OCI-LY7 (cell line): ENCODE results near the gene TECPR2. TPM values are rescaled to one million over a fixed set of nuclear protein-coding genes. Genes with fewer than 3 reads are reported as not detected.

Experiments used
- BruUV-seq: library from RNA; stranded (reverse); fragments of 400-500 nt; replicated peaks from 2 replicates; lab custom pipeline; 2021; lab: Mats Ljungman, UMichigan
- CTCF ChIA-PET: fragments of 300-600 bp; sonication (Branson Sonifier 250); formaldehyde crosslinking; loops from one replicate; lab custom pipeline; 2022; ENCODE audit warnings: antibody characterized with exemption; ENCODE audit not compliant: unreplicated experiment; lab: Charles Lee
- POLR2A ChIA-PET: fragments of 300-600 bp; sonication (Branson Sonifier 250); formaldehyde crosslinking; loops from one replicate; lab custom pipeline; 2022; ENCODE audit warnings: antibody characterized with exemption; lab: Charles Lee
- DNase-seq: peaks from one replicate; pipeline ENCODE4 v3.0.0-alpha.2; 2015; ENCODE audit warnings: low spot score
- H2AFZ ChIP-seq: fragments of 200-600 bp; sonication (generic), shearing (Covaris generic); 2 replicates; pipeline ENCODE4 v1.6.1; 2014; ENCODE audit warnings: mild to moderate bottlenecking, antibody characterized with exemption, low read length, moderate library complexity
- H3K27ac ChIP-seq: fragments of 200-600 bp; sonication (generic); 2 replicates; pipeline ENCODE4 v1.5.1; 2014; ENCODE audit warnings: mixed run types, low read depth, mild to moderate bottlenecking, moderate library complexity, low read length, inconsistent platforms; ENCODE audit not compliant: poor library complexity, severe bottlenecking
- H3K36me3 ChIP-seq: fragments of 200-600 bp; sonication (generic); 2 replicates; pipeline ENCODE4 v1.6.1; 2014; ENCODE audit warnings: mild to moderate bottlenecking, antibody characterized with exemption, low read length, moderate library complexity, mixed read lengths; ENCODE audit not compliant: insufficient read depth
- H3K4me1 ChIP-seq: fragments of 200-600 bp; sonication (generic); 2 replicates; pipeline ENCODE4 v1.5.1; 2014; ENCODE audit warnings: mild to moderate bottlenecking, low read length; ENCODE audit not compliant: insufficient read depth, poor library complexity, severe bottlenecking
- H3K4me2 ChIP-seq: fragments of 200-600 bp; sonication (generic); 2 replicates; pipeline ENCODE4 v1.6.1; 2014; ENCODE audit warnings: mild to moderate bottlenecking, low read length
- H3K4me3 ChIP-seq: fragments of 200-600 bp; sonication (generic); 2 replicates; pipeline ENCODE4 v1.5.1; 2014; ENCODE audit warnings: mild to moderate bottlenecking, low read depth, low read length; ENCODE audit not compliant: poor library complexity, severe bottlenecking
- H3K79me2 ChIP-seq: fragments of 200-600 bp; sonication (generic); 2 replicates; pipeline ENCODE4 v1.6.1; 2016; ENCODE audit warnings: low read depth, mild to moderate bottlenecking, low read length, moderate library complexity, mixed read lengths; ENCODE audit not compliant: insufficient read depth
- H3K9me2 ChIP-seq: fragments of 200-600 bp; sonication (generic); 2 replicates; pipeline ENCODE4 v1.6.1; 2016; ENCODE audit warnings: mild to moderate bottlenecking, low read length, mixed read lengths; ENCODE audit not compliant: insufficient read depth
- H3K9me3 ChIP-seq: fragments of 200-600 bp; sonication (generic); 2 replicates; pipeline ENCODE4 v1.6.1; 2014; ENCODE audit warnings: mild to moderate bottlenecking, mixed run types, low read length, mixed read lengths
- H4K20me1 ChIP-seq: fragments of 200-600 bp; sonication (generic); 2 replicates; pipeline ENCODE4 v1.6.1; 2014; ENCODE audit warnings: mild to moderate bottlenecking, antibody characterized with exemption, low read length, moderate library complexity, mixed read lengths; ENCODE audit not compliant: insufficient read depth
- CTCF ChIP-seq: fragments of 200-600 bp; sonication (generic); conservative IDR thresholded peaks from 2 replicates; pipeline ENCODE4 v1.5.1; 2014; ENCODE audit warnings: mild to moderate bottlenecking, antibody characterized with exemption, low read length, moderate library complexity, mixed read lengths
- EZH2phosphoT487 ChIP-seq: fragments of 200-600 bp; sonication (generic); IDR thresholded peaks from 2 replicates; pipeline ENCODE4 v1.6.1; 2018; ENCODE audit warnings: low read depth, borderline replicate concordance, mild to moderate bottlenecking, mixed run types, antibody characterized with exemption, low read length, moderate library complexity, mixed read lengths
- intact Hi-C: fragments of 100-400 bp; cut with micrococcal nuclease; formaldehyde crosslinking; loops from one replicate; pipeline ENCODE4 v1.10.0; 2022; ENCODE audit not compliant: unreplicated experiment
- total RNA-seq, 2 experiments: library from RNA; depleted of rRNA in 1 of 2; stranded (reverse); fragments of >200 nt in 1 of 2; shearing (Covaris generic) in 1 of 2; gene quantifications; 2 replicates each; pipeline ENCODE4 v1.2.3, GENCODE V29; 2014 to 2022

The TECPR2 gene
- total RNA-seq, 2 experiments from 2014 or later = 5.3 to 12.7 TPM

- DNase-seq = no peak
- TF ChIP-seq EZH2phosphoT487 = no peak
- no peak for TF ChIP-seq CTCF
- Histone ChIP-seq H3K4me2 (no peak overlapping the region), H3K79me2 (no peaks in the 10 kb centered on the region), H3K4me3 (no peak overlapping the region), H3K4me1 (peaks cover 11% of the 10 kb centered on the region), H3K9me3 (no peaks in the 10 kb centered on the region), H3K27ac (no peak overlapping the region), H4K20me1 (no peaks in the 10 kb centered on the region), H3K9me2 (no peaks in the 10 kb centered on the region), H3K36me3 (no peaks in the 10 kb centered on the region), H2AFZ (no peak overlapping the region)
- ChIA-PET CTCF (no interaction called here), POLR2A (no interaction called here)
- intact Hi-C loops = no loop called here
- no TSS peak for BruUV-seq
These were observed 144.5 kb downstream of the TECPR2 start for GRCh38 chr14:102507081-102507856.

GRCh38 chr14:102507857-102508312 lies 145.1 kb downstream of the TECPR2 start:
- DNase-seq = no peak

More at GRCh38 chr14:102507857-102508312, 145.1 kb downstream of the TECPR2 start:
- H3K4me1 ChIP-seq = peaks cover 11% of the 10 kb centered on the region
- H3K4me2 ChIP-seq = no peak overlapping the region
- H3K9me2 ChIP-seq = no peaks in the 10 kb centered on the region
- H3K27ac ChIP-seq = no peak overlapping the region
- ChIA-PET CTCF (no interaction called here), POLR2A (no interaction called here)
- no peaks in the 10 kb centered on the region for H3K36me3 ChIP-seq
- TF ChIP-seq CTCF = no peak
- no peak for TF ChIP-seq EZH2phosphoT487
- no TSS peak for BruUV-seq
- no peak overlapping the region for H2AFZ ChIP-seq
- H3K4me3 ChIP-seq = no peak overlapping the region
- H3K9me3 ChIP-seq = no peaks in the 10 kb centered on the region
- no peaks in the 10 kb centered on the region for H4K20me1 ChIP-seq
- intact Hi-C loops = no loop called here
- H3K79me2 ChIP-seq = no peaks in the 10 kb centered on the region
